ENCODE measurements around the gene TMEM8B.
"Not testable (repeated sequence)": the region's sequence is repeated elsewhere in the genome, so short reads cannot be mapped to it uniquely, and the experiment has no call there.

The TMEM8B gene

GRCh38 chr9:35882996-35883395, 54.0 kb downstream of the TMEM8B start:
- Histone ChIP-seq H3K4me3 (IDR thresholded peaks at IDR 0.05; ENCODE audit: insufficient read depth, low read depth, low read length) (no peak overlapping the region), H3K27ac (no peak overlapping the region), H3K4me2 (no peak overlapping the region), H3K9ac (no peak overlapping the region), H3K79me2 (ENCODE audit: insufficient read depth, low read depth) (no peaks in the 10 kb centered on the region), H3K4me1 (ENCODE audit: low read depth, poor library complexity, severe bottlenecking) (no peaks in the 10 kb centered on the region), H3K27me3 (ENCODE audit: insufficient read depth, low read depth) (no peaks in the 10 kb centered on the region; the same call in 1 of the 2 replicates), H2AFZ (ENCODE audit: low read depth) (no peak overlapping the region), H3K36me3 (ENCODE audit: insufficient read depth) (no peaks in the 10 kb centered on the region), H4K20me1 (ENCODE audit: insufficient read depth) (no peaks in the 10 kb centered on the region)
- no peak for TF ChIP-seq CTCF (conservative IDR thresholded peaks at IDR 0.05; ENCODE audit: low read depth, low read length)

- not testable (repeated sequence) for H3K9ac ChIP-seq; H3K27me3 ChIP-seq (ENCODE audit: insufficient read depth, low read depth); H3K79me2 ChIP-seq (ENCODE audit: insufficient read depth, low read depth); H3K4me2 ChIP-seq; H2AFZ ChIP-seq (ENCODE audit: low read depth); H3K4me1 ChIP-seq (ENCODE audit: low read depth, poor library complexity, severe bottlenecking); H3K36me3 ChIP-seq (ENCODE audit: insufficient read depth); H3K27ac ChIP-seq; H4K20me1 ChIP-seq (ENCODE audit: insufficient read depth); H3K4me3 ChIP-seq (IDR thresholded peaks at IDR 0.05; ENCODE audit: insufficient read depth, low read depth, low read length)
These were observed 55.9 kb downstream of the TMEM8B start for GRCh38 chr9:35884908-35885307.

- Histone ChIP-seq H3K36me3 (ENCODE audit: insufficient read depth) (no peaks in the 10 kb centered on the region), H3K9ac (no peak overlapping the region), H3K79me2 (ENCODE audit: insufficient read depth, low read depth) (no peaks in the 10 kb centered on the region), H3K27ac (no peak overlapping the region), H2AFZ (ENCODE audit: low read depth) (no peak overlapping the region), H3K4me3 (IDR thresholded peaks at IDR 0.05; ENCODE audit: insufficient read depth, low read depth, low read length) (no peak overlapping the region), H4K20me1 (ENCODE audit: insufficient read depth) (no peaks in the 10 kb centered on the region), H3K27me3 (ENCODE audit: insufficient read depth, low read depth) (no peaks in the 10 kb centered on the region), H3K4me1 (ENCODE audit: low read depth, poor library complexity, severe bottlenecking) (peaks cover 13% of the 10 kb centered on the region), H3K4me2 (no peak overlapping the region)
- TF ChIP-seq CTCF (conservative IDR thresholded peaks at IDR 0.05; ENCODE audit: low read depth, low read length), result no peak
These were observed 62.6 kb downstream of the TMEM8B start for GRCh38 chr9:35891646-35892045.

- Histone ChIP-seq H3K27ac (no peak overlapping the region), H4K20me1 (ENCODE audit: insufficient read depth) (no peaks in the 10 kb centered on the region), H3K36me3 (ENCODE audit: insufficient read depth) (no peaks in the 10 kb centered on the region), H2AFZ (ENCODE audit: low read depth) (no peak overlapping the region), H3K79me2 (ENCODE audit: insufficient read depth, low read depth) (no peaks in the 10 kb centered on the region), H3K4me2 (no peak overlapping the region), H3K27me3 (ENCODE audit: insufficient read depth, low read depth) (no peaks in the 10 kb centered on the region), H3K4me1 (ENCODE audit: low read depth, poor library complexity, severe bottlenecking) (peaks cover 17% of the 10 kb centered on the region), H3K9ac (no peak overlapping the region), H3K4me3 (IDR thresholded peaks at IDR 0.05; ENCODE audit: insufficient read depth, low read depth, low read length) (no peak overlapping the region)
- TF ChIP-seq CTCF (conservative IDR thresholded peaks at IDR 0.05; ENCODE audit: low read depth, low read length), result no peak
These were observed 63.0 kb downstream of the TMEM8B start for GRCh38 chr9:35892051-35892450.

GRCh38 chr9:35896570-35896969, 67.5 kb downstream of the TMEM8B start:
- H3K79me2 ChIP-seq (ENCODE audit: insufficient read depth, low read depth), result no peaks in the 10 kb centered on the region
- H3K4me3 ChIP-seq (IDR thresholded peaks at IDR 0.05; ENCODE audit: insufficient read depth, low read depth, low read length), result no peak overlapping the region
- no peaks in the 10 kb centered on the region for H3K27me3 ChIP-seq (ENCODE audit: insufficient read depth, low read depth)
- TF ChIP-seq CTCF (conservative IDR thresholded peaks at IDR 0.05; ENCODE audit: low read depth, low read length), result no peak
- H2AFZ ChIP-seq (ENCODE audit: low read depth), result no peak overlapping the region
- H3K4me1 ChIP-seq (ENCODE audit: low read depth, poor library complexity, severe bottlenecking), result peaks cover 36% of the 10 kb centered on the region
- H3K27ac ChIP-seq, result no peak overlapping the region
- no peak overlapping the region for H3K9ac ChIP-seq
- no peak overlapping the region for H3K4me2 ChIP-seq
- H3K36me3 ChIP-seq (ENCODE audit: insufficient read depth), result no peaks in the 10 kb centered on the region
- no peaks in the 10 kb centered on the region for H4K20me1 ChIP-seq (ENCODE audit: insufficient read depth)

GRCh38 chr9:35897376-35898099, 68.5 kb downstream of the TMEM8B start:
- not testable (repeated sequence) for H3K79me2 ChIP-seq (ENCODE audit: insufficient read depth, low read depth); H3K27me3 ChIP-seq (ENCODE audit: insufficient read depth, low read depth); H4K20me1 ChIP-seq (ENCODE audit: insufficient read depth); H2AFZ ChIP-seq (ENCODE audit: low read depth); H3K4me3 ChIP-seq (IDR thresholded peaks at IDR 0.05; ENCODE audit: insufficient read depth, low read depth, low read length); H3K36me3 ChIP-seq (ENCODE audit: insufficient read depth); H3K9ac ChIP-seq
- Histone ChIP-seq H3K4me1 (ENCODE audit: low read depth, poor library complexity, severe bottlenecking) (peaks cover 36% of the 10 kb centered on the region), H3K4me2 (peak overlapping the region; percentile 18), H3K27ac (peak overlapping the region; percentile 25; the same call in 1 of the 2 replicates)

Measured in KMS-11 (cell line).